ENCODE data around the gene DLL3.
"Not testable (repeated sequence)": the region's sequence is repeated elsewhere in the genome, so short reads cannot be mapped to it uniquely, and the experiment has no call there.

Gene DLL3

DNA sequence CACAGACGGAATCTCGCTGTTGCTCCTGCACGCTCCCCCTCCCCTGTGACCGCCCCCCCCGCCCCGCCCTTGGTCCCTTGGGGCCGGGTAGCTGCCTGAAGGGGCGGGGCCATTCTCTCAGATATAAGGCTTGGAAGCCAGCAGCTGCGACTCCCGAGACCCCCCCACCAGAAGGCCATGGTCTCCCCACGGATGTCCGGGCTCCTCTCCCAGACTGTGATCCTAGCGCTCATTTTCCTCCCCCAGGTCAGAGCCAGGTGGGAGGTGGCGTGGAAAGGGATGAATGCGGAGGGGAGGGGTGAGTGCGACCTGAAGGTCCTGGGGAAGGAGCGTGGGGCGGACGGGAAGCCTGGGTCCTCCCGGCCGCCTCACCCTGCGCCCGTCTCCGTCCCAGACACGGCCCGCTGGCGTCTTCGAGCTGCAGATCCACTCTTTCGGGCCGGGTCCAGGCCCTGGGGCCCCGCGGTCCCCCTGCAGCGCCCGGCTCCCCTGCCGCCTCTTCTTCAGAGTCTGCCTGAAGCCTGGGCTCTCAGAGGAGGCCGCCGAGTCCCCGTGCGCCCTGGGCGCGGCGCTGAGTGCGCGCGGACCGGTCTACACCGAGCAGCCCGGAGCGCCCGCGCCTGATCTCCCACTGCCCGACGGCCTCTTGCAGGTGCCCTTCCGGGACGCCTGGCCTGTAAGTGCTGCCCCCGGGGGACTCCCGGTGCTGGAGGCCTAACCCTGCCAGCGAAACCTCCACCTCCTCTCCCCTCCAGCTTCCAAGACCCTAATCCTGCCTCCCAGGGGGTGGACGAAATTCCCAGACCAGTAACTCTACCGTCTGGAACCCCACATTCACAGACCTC is at the start of gene DLL3:
Gene DLL3, plus strand, starts transcription at position 150 of the 845 bp plus-strand sequence. Its CDS starts 28 bp downstream, at position 178.
- DNase-seq = no peak

DNA sequence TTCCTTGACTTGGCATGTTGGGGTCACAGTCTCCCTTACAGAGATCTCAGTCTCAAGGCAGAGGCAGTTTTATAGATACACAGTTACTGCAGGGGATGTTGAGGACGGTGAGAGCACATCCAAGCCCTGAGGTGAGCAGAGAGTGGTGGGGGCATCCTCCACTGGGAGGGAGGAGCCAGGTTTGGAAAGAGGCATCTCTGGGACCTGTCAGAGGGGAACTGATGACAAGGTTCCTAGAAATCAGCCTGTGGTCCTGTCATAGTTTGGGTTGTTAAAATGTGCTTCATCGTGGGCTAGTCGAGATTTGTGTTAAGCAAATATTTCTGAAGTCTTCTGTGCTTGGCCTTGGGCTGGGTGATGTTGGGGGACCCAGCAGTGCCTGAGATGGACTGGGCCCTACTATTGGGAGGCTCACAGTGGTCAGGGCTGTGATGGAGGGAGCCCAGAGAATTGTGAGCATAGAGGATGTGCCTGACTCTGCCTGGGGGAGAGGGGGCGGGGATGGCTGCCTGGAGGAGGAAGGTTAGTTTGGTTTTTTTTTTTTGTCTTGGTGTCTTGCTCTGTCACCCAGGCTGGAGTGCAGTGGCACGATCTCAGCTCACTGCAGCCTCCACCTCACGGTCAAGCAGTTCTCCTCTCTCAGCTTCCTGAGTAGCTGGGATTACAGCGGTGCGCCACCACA is 49.5 kb upstream of the DLL3 start:
- DNase-seq = no peak

DNA sequence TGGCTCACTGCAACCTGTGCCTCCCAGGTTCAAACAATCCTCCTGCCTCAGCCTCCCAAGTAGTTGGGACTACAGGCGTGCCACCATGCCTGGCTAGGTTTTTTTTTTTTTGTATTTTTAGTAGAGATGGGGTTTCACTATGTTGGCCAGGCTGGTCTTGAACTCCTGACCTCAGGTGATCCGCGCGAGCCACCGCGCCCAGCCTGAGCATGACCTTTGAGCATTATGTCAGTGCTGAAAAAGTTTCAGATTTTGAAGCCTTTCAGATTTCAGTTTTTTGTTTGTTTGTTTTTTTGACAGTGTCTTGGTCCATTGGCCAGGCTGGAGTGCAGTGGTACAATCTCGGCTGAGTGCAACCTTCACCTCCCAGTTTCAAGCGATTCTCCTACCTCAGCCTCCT is 47.5 kb upstream of the DLL3 start:
- DNase-seq = not testable (repeated sequence)

GRCh38 chr19:39463403-39463802 is 35.3 kb upstream of the DLL3 start:
- DNase-seq = no peak

DNA sequence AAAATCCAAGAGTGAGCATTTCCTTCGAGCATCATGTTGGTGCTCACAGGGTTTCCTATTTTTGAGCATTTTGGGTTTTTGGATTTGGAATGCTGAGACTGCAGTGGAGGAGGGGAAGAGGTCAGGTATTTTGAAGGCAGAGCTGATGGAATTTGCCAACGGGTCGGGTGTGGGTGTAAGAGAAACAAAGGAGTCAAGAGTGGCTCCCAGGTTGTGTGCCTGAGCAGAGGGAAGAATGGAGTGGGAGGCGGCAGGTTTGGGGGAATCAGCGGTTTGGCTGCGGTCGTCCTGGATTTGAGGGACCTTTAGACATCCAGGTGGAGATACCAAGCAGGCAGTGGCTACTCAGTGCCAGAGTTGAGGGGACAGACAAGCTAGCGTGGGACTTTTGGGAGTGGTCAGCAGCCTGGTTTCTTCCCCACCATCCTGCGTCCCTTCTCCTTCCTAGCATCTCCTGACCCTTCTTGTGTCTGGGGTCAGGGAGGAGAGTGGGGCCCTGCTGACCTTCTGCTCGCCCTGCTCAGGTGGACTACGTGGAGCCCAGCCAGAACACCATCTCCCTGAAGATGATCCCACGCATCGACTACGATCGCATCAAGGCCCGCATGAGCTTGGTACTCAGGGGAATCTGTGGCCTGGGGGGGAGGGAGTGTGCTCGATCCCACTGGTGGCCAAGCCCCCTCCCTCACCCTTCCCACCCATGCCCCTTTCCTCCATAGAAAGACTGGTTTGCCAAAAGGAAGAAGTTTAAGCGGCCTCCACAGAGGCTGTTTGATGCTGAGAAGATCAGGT is 32.6 kb upstream of the DLL3 start:
- no peak for DNase-seq

GRCh38 chr19:39467941-39468340 is 30.8 kb upstream of the DLL3 start:
- no peak for DNase-seq

DNA sequence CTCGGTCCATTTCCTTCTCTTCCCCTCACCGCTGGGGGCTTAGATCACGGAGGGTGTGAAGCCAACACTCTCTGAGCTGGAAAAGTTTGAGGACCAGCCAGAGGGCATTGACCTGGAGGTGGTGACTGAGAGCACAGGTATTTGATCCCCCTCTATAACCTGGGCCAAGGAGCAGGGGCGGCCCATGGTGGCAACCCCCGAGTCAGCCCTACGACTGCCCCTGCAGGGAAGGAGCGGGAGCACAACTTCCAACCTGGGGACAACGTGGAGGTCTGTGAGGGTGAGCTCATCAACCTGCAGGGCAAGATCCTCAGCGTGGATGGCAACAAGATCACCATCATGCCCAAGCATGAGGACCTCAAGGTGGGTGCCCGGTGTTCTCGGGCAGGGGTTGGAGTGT is 29.7 kb upstream of the DLL3 start:
- no peak for DNase-seq

- no peak for DNase-seq
Measured at GRCh38 chr19:39469567-39469966, 29.2 kb upstream of the DLL3 start.

DNA sequence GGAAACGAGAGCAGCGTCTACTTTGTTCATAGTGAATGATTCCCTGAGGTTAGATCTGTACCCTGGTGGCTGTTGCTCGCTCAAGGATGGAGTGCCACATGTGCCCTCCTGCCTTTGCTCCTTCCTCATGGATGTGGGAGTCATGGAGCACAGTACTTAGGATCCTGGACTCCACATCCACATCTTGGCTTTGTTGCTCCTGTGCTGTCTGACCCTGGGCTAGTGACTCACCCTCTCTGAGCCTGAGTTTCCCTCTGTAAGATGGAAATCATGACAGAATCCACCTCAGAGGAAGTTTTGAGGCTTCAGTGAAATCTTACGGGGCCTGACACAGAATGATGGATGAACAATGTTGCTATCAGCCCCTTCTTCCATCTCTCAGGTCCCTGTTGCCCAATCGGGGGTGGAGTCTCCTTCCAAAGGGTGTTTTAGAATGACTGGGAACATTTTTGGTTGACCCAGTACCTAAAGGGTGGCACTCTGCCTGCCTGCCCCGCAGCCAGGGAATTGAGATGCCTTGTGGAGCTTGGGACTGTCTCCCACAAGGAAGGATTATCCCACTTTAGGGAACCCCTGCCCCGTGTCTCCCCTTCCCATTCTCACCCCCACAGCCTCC is 27.9 kb upstream of the DLL3 start:
- no peak for DNase-seq

DNA sequence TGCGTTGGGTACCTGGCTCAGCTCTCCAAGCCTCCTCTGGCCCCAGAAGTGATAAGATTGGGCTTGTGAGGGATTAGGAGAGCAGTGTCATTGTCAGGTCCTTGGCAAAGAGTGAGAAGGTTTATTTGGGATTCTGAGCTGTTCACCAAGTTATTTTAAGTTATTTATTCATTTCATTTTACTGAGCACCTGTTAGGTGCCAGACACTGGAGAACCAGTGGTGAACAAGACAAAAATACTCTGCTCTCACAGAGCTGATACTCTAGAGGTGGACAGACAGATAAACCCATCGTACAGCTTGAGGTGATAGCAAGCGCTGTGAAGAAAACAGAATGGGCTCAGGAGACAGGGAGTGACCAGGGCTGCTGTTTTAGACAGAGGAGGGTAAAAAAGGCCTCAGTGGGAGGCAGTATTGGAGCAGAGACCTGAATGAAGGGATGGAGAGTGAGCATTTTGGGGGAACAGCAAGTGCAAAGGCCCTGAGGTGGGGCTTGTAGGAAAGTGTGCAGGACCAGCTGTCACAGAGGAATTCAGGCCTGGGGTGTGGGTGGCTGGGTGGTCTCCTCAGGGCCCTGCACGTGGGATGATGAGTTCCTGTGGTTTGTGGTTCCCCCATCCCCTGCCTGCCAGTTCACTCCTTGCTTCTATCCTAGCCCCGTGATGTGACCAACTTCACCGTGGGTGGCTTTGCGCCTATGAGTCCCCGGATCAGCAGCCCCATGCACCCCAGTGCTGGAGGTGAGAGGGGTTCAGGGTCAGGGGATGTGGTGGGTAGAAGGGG is 26.8 kb upstream of the DLL3 start:
- DNase-seq = no peak

- DNase-seq = no peak
Measured at GRCh38 chr19:39472746-39473442, 25.9 kb upstream of the DLL3 start.

DNA sequence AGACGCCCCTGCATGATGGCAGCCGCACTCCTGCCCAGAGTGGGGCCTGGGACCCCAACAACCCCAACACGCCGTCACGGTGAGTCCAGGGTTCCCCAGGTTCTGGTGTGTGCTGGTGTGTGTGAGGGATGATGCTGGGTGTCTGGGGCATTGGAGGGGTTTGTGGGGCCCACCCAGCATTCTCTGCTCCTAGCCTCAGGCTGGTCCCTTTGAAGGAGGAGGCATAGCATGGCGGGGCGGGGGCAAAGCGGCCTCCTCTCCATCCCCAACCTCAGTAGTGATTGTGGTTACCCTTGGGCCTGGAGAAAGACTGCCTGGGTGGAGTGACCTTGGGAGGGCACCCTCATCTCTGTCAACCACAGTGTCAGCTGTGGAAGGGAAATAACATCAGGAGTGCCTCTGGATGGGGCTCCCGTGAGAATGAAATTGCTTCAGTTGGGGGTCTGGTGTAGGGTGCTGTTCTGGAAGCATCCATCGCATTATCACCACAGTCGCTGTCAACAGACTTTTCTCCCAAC is 25.2 kb upstream of the DLL3 start:
- no peak for DNase-seq

GRCh38 chr19:39474139-39474620 is 24.6 kb upstream of the DLL3 start:
- DNase-seq = peak; percentile 79

GRCh38 chr19:39475748-39476147 is 23.0 kb upstream of the DLL3 start:
- DNase-seq = no peak

- not testable (repeated sequence) for DNase-seq
Measured at GRCh38 chr19:39479319-39479801, 19.4 kb upstream of the DLL3 start.

DNA sequence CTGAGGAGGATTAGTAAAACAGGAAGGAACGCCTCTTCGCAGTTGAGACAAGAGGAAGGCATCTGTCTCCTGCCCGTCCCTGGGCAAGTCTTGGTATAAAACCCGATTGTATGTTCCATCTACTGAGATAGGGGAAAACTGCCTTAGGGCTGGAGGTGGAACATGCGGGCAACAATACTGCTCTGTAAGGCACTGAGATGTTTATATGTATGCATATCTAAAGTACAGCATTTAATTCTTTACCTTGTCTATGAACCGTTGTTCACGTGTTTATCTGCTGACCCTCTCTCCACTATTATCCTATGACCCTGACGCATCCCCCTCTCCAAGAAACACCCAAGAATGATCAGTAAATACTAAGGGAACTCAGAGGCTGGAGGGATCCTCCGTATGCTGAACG is 18.8 kb upstream of the DLL3 start:
- DNase-seq = no peak

GRCh38 chr19:39480337-39481228 is 18.2 kb upstream of the DLL3 start, which contains the start of gene TIMM50:
TIMM50 (plus strand) TSS chr19:39480838; CDS start chr19:39480854, 16 bp downstream.
- peak; percentile 97 for DNase-seq

DNA sequence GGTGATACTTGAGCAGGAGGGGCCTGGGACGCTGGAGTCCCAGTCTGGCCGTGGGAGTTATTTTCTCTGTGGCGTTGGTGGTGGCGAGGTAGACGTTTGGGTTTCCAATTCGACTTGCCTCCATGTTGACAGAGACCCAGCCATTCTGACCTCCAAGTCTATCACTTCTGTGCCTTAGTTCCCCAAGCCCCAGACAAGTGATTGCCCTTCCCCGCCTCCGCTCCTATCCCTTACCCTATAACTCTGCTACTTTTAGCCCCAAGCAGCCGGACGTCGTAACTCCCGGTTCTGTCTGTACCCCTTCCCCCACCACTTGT is 17.6 kb upstream of the DLL3 start:
- DNase-seq = no peak

DNA sequence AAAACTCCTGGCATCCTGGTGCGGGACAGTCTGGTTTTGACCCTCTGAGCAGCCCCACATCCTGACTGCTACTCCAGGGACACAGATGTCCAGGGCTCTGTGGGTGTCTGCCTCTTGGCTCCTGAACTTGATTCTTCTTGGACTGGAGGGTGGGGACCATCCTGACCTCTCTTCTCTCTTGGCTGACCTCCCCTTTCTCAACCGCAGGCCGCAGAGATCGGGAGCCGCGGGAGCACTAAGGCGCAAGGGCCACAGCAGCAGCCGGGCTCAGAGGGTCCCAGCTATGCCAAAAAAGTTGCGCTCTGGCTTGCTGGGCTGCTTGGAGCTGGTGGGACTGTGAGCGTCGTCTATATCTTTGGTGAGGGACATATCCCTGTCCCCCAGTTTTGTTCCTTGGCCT is 17.1 kb upstream of the DLL3 start:
- DNase-seq = no peak

GRCh38 chr19:39483141-39483540 is 15.6 kb upstream of the DLL3 start:
- no peak for DNase-seq
